ENCODE data around the gene GALNT12.

GRCh38 chr9:98807814-98808195, 335 bp downstream of the GALNT12 start:
- TF ChIP-seq ZNF274 (IDR thresholded peaks at IDR 0.05; ENCODE audit: low read length): no peak
- TF ChIP-seq ZNF274 (tag by site-specific recombination; IDR thresholded peaks at IDR 0.05; ENCODE audit: borderline replicate concordance): no peak
- no peak for TF ChIP-seq ZNF211 (tag by site-specific recombination; IDR thresholded peaks at IDR 0.05; ENCODE audit: low read depth)

Data from HEK293 (cell line).